T-helper 22 cell (primary cell): ENCODE data around the gene FTHL17.

Experiments used
- DNase-seq: peaks from one replicate; pipeline ENCODE4 v3.0.0-alpha.2; 2020; ENCODE audit warnings: low read depth

The FTHL17 gene

GRCh38 chrX:31038575-31039326, 33.1 kb downstream of the FTHL17 start:
- no peak for DNase-seq

- DNase-seq = no peak
Observed at GRCh38 chrX:31036895-31037294, 34.9 kb downstream of the FTHL17 start.

DNA sequence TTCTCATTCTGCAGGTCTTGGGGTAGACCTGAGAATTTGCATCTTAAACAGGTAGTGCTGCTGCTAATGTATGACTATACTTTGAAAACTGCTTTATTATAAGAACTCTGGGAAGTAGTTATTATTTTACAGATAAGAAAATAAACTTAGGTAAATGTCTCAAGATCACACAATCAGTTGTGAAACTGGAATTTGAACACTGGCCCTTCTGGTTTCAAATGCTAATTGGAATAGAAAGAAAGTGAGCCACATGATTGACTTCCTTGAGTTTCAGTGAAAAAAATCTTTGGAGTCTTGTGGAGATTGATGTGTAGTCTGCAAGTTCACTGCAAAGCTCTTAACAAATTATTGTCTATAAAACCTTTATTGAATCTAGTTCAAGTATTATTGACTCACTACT, 44.5 kb downstream of the FTHL17 start:
- no peak for DNase-seq

GRCh38 chrX:31024866-31025265, 47.0 kb downstream of the FTHL17 start:
- DNase-seq = no peak

- DNase-seq = no peak
Observed at GRCh38 chrX:31021537-31021936, 50.3 kb downstream of the FTHL17 start.
